ENCODE measurements around the gene TEX2.
"Not testable (repeated sequence)": the region's sequence is repeated elsewhere in the genome, so short reads cannot be mapped to it uniquely, and the experiment has no call there.

The TEX2 gene

GRCh38 chr17:64172510-64172909, 90.5 kb downstream of the TEX2 start:
- H3K27me3 ChIP-seq (ENCODE audit: insufficient read depth, low read length): no peaks in the 10 kb centered on the region
- H3K36me3 ChIP-seq (ENCODE audit: insufficient read depth, low read depth, low read length): peaks cover 16% of the 10 kb centered on the region; the same call in 1 of the 2 replicates
- no peaks in the 10 kb centered on the region for H3K4me1 ChIP-seq (ENCODE audit: insufficient read depth, low read length)
- no peak overlapping the region for H3K9ac ChIP-seq (ENCODE audit: low read depth, low read length)
- H3K27ac ChIP-seq (ENCODE audit: low read length): no peak overlapping the region
- no peak overlapping the region for H3K4me3 ChIP-seq (ENCODE audit: low read length)
- H3K9me3 ChIP-seq (ENCODE audit: insufficient read depth, low read depth, low read length): no peaks in the 10 kb centered on the region

- Histone ChIP-seq H3K36me3 (ENCODE audit: insufficient read depth, low read depth, low read length) (peaks cover 16% of the 10 kb centered on the region; the same call in 1 of the 2 replicates), H3K9me3 (ENCODE audit: insufficient read depth, low read depth, low read length) (no peaks in the 10 kb centered on the region), H3K4me1 (ENCODE audit: insufficient read depth, low read length) (no peaks in the 10 kb centered on the region)
These were observed 92.0 kb downstream of the TEX2 start for GRCh38 chr17:64171041-64171440.

DNA sequence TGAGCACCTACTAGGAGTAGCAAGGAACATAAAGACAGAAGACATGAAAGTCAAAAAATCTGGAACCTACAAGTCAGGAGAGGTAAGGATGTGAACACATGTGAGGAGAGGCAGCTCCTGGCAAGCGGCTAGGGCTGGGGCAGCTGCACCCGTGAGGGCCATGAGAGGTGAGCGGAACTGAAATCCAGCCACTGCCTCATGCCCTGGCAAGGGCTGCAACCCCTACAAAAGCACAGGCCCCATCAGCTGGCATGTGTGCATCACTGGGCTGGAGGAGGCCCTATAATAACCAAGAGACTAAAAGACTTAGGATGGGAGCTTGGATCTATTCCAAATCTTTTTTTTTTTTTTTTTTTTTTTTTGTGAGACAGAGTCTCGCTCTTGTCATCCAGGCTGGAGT, 92.8 kb downstream of the TEX2 start:
- Histone ChIP-seq H3K4me3 (ENCODE audit: low read length) (no peak overlapping the region), H3K27me3 (ENCODE audit: insufficient read depth, low read length) (no peaks in the 10 kb centered on the region), H3K9me3 (ENCODE audit: insufficient read depth, low read depth, low read length) (no peaks in the 10 kb centered on the region), H3K9ac (ENCODE audit: low read depth, low read length) (no peak overlapping the region), H3K27ac (ENCODE audit: low read length) (no peak overlapping the region), H3K36me3 (ENCODE audit: insufficient read depth, low read depth, low read length) (peaks cover 13% of the 10 kb centered on the region; the same call in 1 of the 2 replicates), H3K4me1 (ENCODE audit: insufficient read depth, low read length) (no peaks in the 10 kb centered on the region)

More at GRCh38 chr17:64171041-64171440, 92.0 kb downstream of the TEX2 start:
- no peak overlapping the region for H3K4me3 ChIP-seq (ENCODE audit: low read length)
- no peak overlapping the region for H3K9ac ChIP-seq (ENCODE audit: low read depth, low read length)
- no peak overlapping the region for H3K27ac ChIP-seq (ENCODE audit: low read length)
- H3K27me3 ChIP-seq (ENCODE audit: insufficient read depth, low read length): no peaks in the 10 kb centered on the region

DNA sequence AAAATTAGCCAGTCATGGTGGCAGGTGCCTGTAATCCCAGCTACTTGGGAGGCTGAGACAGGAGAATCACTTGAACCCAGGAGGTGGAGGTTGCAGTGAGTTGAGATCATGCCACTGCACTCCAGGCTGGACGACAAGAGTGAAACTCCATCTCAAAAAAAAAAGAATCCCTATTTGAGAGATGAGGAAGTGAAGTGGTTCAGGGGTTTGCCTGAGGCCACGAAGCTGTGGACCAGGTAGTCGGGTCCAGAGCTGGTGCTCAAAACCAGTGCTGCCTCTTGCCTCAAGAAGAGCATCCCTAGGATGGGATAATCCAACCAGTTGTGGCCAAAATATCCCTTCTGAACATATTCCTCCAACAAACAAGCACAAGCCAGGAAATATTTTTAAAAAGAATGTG, 95.4 kb downstream of the TEX2 start:
- not testable (repeated sequence) for H3K9ac ChIP-seq (ENCODE audit: low read depth, low read length); H3K9me3 ChIP-seq (ENCODE audit: insufficient read depth, low read depth, low read length); H3K4me3 ChIP-seq (ENCODE audit: low read length); H3K27me3 ChIP-seq (ENCODE audit: insufficient read depth, low read length); H3K27ac ChIP-seq (ENCODE audit: low read length); H3K4me1 ChIP-seq (ENCODE audit: insufficient read depth, low read length)
- peaks cover 11% of the 10 kb centered on the region; the same call in 1 of the 2 replicates for H3K36me3 ChIP-seq (ENCODE audit: insufficient read depth, low read depth, low read length)

- no peak overlapping the region for H3K9ac ChIP-seq (ENCODE audit: low read depth, low read length)
- H3K4me3 ChIP-seq (ENCODE audit: low read length): no peak overlapping the region
These were observed 96.2 kb downstream of the TEX2 start for GRCh38 chr17:64166876-64167275.

DNA sequence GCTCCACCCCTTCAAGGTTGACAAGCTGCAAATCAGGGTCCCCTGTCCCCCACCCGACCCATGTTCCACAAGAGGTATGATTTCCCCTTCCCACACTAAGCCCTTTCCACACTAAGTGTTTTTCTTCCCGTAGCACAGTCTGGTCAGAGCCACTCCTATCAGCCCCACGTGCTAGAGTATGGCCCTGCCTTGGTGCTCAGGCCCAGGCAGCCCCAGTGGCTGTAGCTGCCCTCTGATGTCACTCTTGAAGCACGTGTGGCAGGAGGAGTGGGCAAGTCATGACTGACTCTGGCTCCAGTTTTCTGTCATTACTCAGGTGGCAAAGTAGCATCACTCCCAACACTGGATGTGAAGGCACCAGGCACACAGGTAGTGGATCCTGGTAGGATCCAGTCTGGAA, 97.7 kb downstream of the TEX2 start:
- H3K27ac ChIP-seq (ENCODE audit: low read length): no peak overlapping the region
- H3K9me3 ChIP-seq (ENCODE audit: insufficient read depth, low read depth, low read length): no peaks in the 10 kb centered on the region
- H3K36me3 ChIP-seq (ENCODE audit: insufficient read depth, low read depth, low read length): peaks cover 11% of the 10 kb centered on the region; the same call in 1 of the 2 replicates
- no peaks in the 10 kb centered on the region for H3K4me1 ChIP-seq (ENCODE audit: insufficient read depth, low read length)
- no peak overlapping the region for H3K4me3 ChIP-seq (ENCODE audit: low read length)
- no peak overlapping the region for H3K9ac ChIP-seq (ENCODE audit: low read depth, low read length)
- H3K27me3 ChIP-seq (ENCODE audit: insufficient read depth, low read length): no peaks in the 10 kb centered on the region

More at GRCh38 chr17:64166876-64167275, 96.2 kb downstream of the TEX2 start:
- Histone ChIP-seq H3K9me3 (ENCODE audit: insufficient read depth, low read depth, low read length) (no peaks in the 10 kb centered on the region), H3K27me3 (ENCODE audit: insufficient read depth, low read length) (no peaks in the 10 kb centered on the region), H3K27ac (ENCODE audit: low read length) (no peak overlapping the region), H3K4me1 (ENCODE audit: insufficient read depth, low read length) (no peaks in the 10 kb centered on the region), H3K36me3 (ENCODE audit: insufficient read depth, low read depth, low read length) (peaks cover 11% of the 10 kb centered on the region; the same call in 1 of the 2 replicates)

DNA sequence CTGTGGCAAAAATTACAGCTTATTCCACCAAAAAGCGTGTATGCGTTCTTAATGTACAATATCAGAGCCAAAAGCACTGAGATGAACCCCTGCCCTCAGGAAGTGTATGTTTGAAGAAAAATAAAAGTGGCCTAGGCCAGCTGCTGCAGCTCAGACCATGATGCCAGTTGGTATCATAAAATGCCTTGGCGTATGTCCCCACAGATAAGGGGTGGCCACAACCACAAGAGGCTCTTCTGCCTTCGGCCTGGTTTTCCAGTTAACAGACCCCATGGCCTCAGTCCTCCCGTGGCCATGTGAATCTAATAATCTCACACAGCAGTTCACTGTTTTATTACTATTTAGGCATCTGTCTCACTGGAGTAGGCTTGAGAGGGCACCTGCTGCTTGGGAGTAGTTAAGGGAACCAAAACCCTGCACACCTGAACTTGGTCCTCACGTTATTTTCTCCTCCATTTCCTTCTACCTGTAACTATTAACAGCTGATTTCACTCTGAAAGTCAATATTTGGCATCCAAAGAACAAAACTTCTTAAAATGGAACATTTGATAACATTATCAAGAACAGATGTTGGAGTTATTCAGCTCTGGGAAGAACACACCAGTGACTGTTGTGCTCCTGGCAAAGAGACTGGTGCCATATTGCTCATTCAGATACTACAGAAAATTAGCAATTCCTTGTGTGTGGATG, 98.3 kb downstream of the TEX2 start:
- Histone ChIP-seq H3K27ac (ENCODE audit: low read length) (no peak overlapping the region), H3K9me3 (ENCODE audit: insufficient read depth, low read depth, low read length) (no peaks in the 10 kb centered on the region), H3K4me3 (ENCODE audit: low read length) (no peak overlapping the region), H3K9ac (ENCODE audit: low read depth, low read length) (no peak overlapping the region), H3K27me3 (ENCODE audit: insufficient read depth, low read length) (no peaks in the 10 kb centered on the region), H3K36me3 (ENCODE audit: insufficient read depth, low read depth, low read length) (peaks cover 5% of the 10 kb centered on the region; the same call in 1 of the 2 replicates), H3K4me1 (ENCODE audit: insufficient read depth, low read length) (no peaks in the 10 kb centered on the region)

DNA sequence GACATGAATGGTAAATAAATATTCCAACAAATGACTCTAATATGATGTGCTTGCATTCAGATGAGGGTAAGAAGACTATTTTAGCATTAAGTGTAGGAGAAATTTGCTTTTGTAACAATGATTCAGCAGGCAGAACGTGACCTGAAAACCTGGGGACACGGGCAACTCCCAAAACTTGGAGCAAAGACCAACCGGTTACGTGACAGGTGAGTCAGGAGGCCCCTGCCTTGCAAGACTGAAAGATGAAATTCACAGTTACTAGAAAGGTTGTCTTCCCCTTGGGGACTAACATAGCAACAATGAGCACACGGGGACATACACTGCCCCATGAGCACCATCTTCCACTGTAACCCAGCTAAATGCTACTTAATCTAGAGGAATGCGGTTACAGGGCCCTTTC, 99.6 kb downstream of the TEX2 start:
- H3K9me3 ChIP-seq (ENCODE audit: insufficient read depth, low read depth, low read length): no peaks in the 10 kb centered on the region
- no peaks in the 10 kb centered on the region for H3K27me3 ChIP-seq (ENCODE audit: insufficient read depth, low read length)
- H3K4me1 ChIP-seq (ENCODE audit: insufficient read depth, low read length): no peaks in the 10 kb centered on the region
- no peak overlapping the region for H3K4me3 ChIP-seq (ENCODE audit: low read length)
- H3K36me3 ChIP-seq (ENCODE audit: insufficient read depth, low read depth, low read length): no peaks in the 10 kb centered on the region; the same call in 1 of the 2 replicates
- no peak overlapping the region for H3K9ac ChIP-seq (ENCODE audit: low read depth, low read length)
- H3K27ac ChIP-seq (ENCODE audit: low read length): no peak overlapping the region

DNA sequence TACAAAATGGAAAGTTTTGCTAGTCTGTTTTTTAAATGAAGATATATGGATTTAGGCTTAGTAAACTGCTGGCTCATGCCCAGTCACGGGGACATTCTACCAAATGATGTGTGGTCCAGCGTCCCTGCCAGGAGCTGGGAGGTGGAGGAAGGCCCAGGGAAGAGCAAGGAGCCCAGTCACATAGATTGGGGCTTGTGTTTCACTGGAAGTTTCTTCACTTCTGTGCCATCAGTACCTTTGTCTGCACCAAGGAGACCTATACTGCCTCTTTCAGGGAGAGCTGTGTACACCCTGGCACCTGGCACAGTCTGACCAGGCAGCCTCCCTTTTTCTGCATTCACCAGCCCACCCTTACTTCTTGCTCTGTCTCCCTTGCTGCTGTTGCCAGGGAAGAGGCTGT, 100.5 kb downstream of the TEX2 start:
- H3K9ac ChIP-seq (ENCODE audit: low read depth, low read length): no peak overlapping the region
- peaks cover 5% of the 10 kb centered on the region for H3K4me1 ChIP-seq (ENCODE audit: insufficient read depth, low read length)
- no peak overlapping the region for H3K27ac ChIP-seq (ENCODE audit: low read length)
- H3K4me3 ChIP-seq (ENCODE audit: low read length): no peak overlapping the region
- H3K9me3 ChIP-seq (ENCODE audit: insufficient read depth, low read depth, low read length): no peaks in the 10 kb centered on the region
- no peaks in the 10 kb centered on the region; the same call in 1 of the 2 replicates for H3K36me3 ChIP-seq (ENCODE audit: insufficient read depth, low read depth, low read length)
- no peaks in the 10 kb centered on the region for H3K27me3 ChIP-seq (ENCODE audit: insufficient read depth, low read length)

DNA sequence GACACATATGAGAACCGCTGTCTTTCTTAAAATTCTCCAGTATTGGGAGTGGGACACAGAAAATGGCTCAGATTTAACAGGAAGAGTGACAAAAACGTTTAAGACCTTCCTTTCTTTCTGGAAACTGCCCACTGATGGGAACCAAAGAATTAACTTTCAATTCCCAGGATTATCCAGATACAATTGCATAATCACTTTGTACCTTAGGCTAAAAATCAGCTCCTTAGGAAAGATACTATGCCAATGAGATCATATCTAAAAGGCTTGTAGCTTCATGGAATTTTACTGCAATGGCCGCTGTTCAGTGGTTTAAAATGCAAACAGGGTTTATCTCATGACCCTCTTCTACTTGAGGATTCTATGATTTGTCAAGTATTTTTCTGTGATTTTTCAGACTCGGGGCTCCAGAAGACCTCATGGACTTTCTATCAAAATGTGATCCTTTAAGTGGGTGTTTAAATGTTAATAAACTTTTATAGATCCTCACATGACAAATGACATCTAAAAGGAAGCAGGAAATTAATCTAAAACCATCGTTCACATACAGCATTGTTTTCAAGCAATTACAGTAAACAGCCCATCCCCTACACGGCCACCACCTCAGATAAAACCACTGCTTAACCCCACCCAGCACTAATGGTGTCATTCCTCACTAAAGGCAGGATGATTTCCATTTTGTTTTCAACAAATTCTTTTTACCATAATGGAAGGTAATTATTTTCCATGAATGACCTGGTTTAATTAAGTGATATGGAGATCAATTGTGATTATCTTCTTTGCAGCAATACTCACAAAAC, 101.5 kb downstream of the TEX2 start:
- Histone ChIP-seq H3K27ac (ENCODE audit: low read length) (no peak overlapping the region), H3K9me3 (ENCODE audit: insufficient read depth, low read depth, low read length) (no peaks in the 10 kb centered on the region)

DNA sequence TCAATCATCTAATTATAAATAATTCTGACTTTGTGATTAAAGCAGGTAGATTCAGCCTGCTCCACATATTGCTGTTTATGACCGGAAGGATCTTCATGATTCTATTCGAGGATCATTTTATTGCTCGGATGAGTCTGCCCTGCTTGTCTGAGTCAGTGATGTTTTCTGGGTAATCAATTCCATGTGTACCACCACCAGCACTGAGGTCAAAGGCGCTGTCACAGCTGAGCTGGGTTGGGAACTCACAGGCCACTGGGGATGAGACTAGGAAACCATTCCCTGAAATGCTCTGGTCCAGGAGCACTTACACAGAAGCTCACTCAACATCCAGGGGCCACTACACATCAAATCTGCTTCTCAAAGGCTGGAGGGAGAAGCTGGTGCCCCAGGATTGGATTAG, 102.7 kb downstream of the TEX2 start:
- no peaks in the 10 kb centered on the region for H3K27me3 ChIP-seq (ENCODE audit: insufficient read depth, low read length)
- H3K9ac ChIP-seq (ENCODE audit: low read depth, low read length): no peak overlapping the region
- no peak overlapping the region for H3K27ac ChIP-seq (ENCODE audit: low read length)
- no peak overlapping the region for H3K4me3 ChIP-seq (ENCODE audit: low read length)
- H3K36me3 ChIP-seq (ENCODE audit: insufficient read depth, low read depth, low read length): no peaks in the 10 kb centered on the region
- H3K9me3 ChIP-seq (ENCODE audit: insufficient read depth, low read depth, low read length): no peaks in the 10 kb centered on the region
- peaks cover 5% of the 10 kb centered on the region for H3K4me1 ChIP-seq (ENCODE audit: insufficient read depth, low read length)

More for the DNA sequence above, 101.5 kb downstream of the TEX2 start:
- Histone ChIP-seq H3K9ac (ENCODE audit: low read depth, low read length) (no peak overlapping the region), H3K27me3 (ENCODE audit: insufficient read depth, low read length) (no peaks in the 10 kb centered on the region), H3K4me1 (ENCODE audit: insufficient read depth, low read length) (peaks cover 5% of the 10 kb centered on the region), H3K4me3 (ENCODE audit: low read length) (no peak overlapping the region), H3K36me3 (ENCODE audit: insufficient read depth, low read depth, low read length) (no peaks in the 10 kb centered on the region; the same call in 1 of the 2 replicates)
